ENCODE measurements around the gene POU2AF1.
A peak's percentile ranks its signal among the peaks of the same experiment; 100 is the strongest.

The POU2AF1 gene

GRCh38 chr11:111386611-111387150 is 7.6 kb upstream of the POU2AF1 start:
- DNase-seq (ENCODE audit: low spot score): no peak

GRCh38 chr11:111384494-111384893 is 5.4 kb upstream of the POU2AF1 start:
- no peak for DNase-seq (ENCODE audit: low spot score)

GRCh38 chr11:111382451-111382850 is 3.4 kb upstream of the POU2AF1 start:
- peak; percentile 65 for DNase-seq (ENCODE audit: low spot score)

GRCh38 chr11:111379602-111380136 is 594 bp upstream of the POU2AF1 start:
- DNase-seq (ENCODE audit: low spot score): peak; percentile 95

- peak; percentile 60 for DNase-seq (ENCODE audit: low spot score)
These were observed 752 bp downstream of the POU2AF1 start for GRCh38 chr11:111378185-111378860.

GRCh38 chr11:111376181-111376871 is 2.7 kb downstream of the POU2AF1 start:
- DNase-seq (ENCODE audit: low spot score): no peak

- DNase-seq (ENCODE audit: low spot score): no peak
These were observed 5.5 kb downstream of the POU2AF1 start for GRCh38 chr11:111373590-111373989.

GRCh38 chr11:111372538-111372937 is 6.5 kb downstream of the POU2AF1 start:
- no peak for DNase-seq (ENCODE audit: low spot score)

- no peak for DNase-seq (ENCODE audit: low spot score)
These were observed 8.0 kb downstream of the POU2AF1 start for GRCh38 chr11:111370902-111371578.

GRCh38 chr11:111370270-111370901 is 8.7 kb downstream of the POU2AF1 start:
- DNase-seq (ENCODE audit: low spot score): no peak

GRCh38 chr11:111368285-111368560 is 10.9 kb downstream of the POU2AF1 start:
- no peak for DNase-seq (ENCODE audit: low spot score)

- DNase-seq (ENCODE audit: low spot score): peak; percentile 62
These were observed 11.4 kb downstream of the POU2AF1 start for GRCh38 chr11:111367411-111368284.

GRCh38 chr11:111366560-111367410 is 12.3 kb downstream of the POU2AF1 start:
- no peak for DNase-seq (ENCODE audit: low spot score)

- DNase-seq (ENCODE audit: low spot score): no peak
These were observed 13.1 kb downstream of the POU2AF1 start for GRCh38 chr11:111365722-111366559.

GRCh38 chr11:111364503-111364902 is 14.6 kb downstream of the POU2AF1 start:
- no peak for DNase-seq (ENCODE audit: low spot score)

GRCh38 chr11:111363985-111364384 is 15.1 kb downstream of the POU2AF1 start:
- no peak for DNase-seq (ENCODE audit: low spot score)

GRCh38 chr11:111362887-111363411 is 16.1 kb downstream of the POU2AF1 start:
- no peak for DNase-seq (ENCODE audit: low spot score)

GRCh38 chr11:111361874-111362273 is 17.2 kb downstream of the POU2AF1 start:
- no peak for DNase-seq (ENCODE audit: low spot score)

Data from NAMALWA (cell line).